Measurements from ENCODE around the gene GTPBP4.
"Not testable (repeated sequence)": the region's sequence is repeated elsewhere in the genome, so short reads cannot be mapped to it uniquely, and the experiment has no call there.

Gene GTPBP4

GRCh38 chr10:1003884-1004670, 15.8 kb downstream of the GTPBP4 start:
- no peaks in the 10 kb centered on the region for H3K4me1 ChIP-seq (ENCODE audit: control insufficient read depth, insufficient read depth, low read length)
- no peaks in the 10 kb centered on the region for H3K9me3 ChIP-seq (ENCODE audit: control insufficient read depth, low read length)
- H3K4me3 ChIP-seq (ENCODE audit: insufficient read depth, low read depth, low read length) = no peak overlapping the region
- H3K27me3 ChIP-seq (ENCODE audit: control insufficient read depth, insufficient read depth, low read length, poor library complexity, severe bottlenecking) = no peaks in the 10 kb centered on the region
- no peak overlapping the region for H3K27ac ChIP-seq (ENCODE audit: insufficient read depth, low read depth, low read length, poor library complexity, severe bottlenecking)
- peaks cover 79% of the 10 kb centered on the region for H3K36me3 ChIP-seq (ENCODE audit: control insufficient read depth, insufficient read depth, low read length)
- 96 to 97% methylated on average over 9 of the region's 9 CpGs for WGBS, 2 experiments

GRCh38 chr10:1006573-1006972, 18.3 kb downstream of the GTPBP4 start:
- H3K36me3 ChIP-seq (ENCODE audit: control insufficient read depth, insufficient read depth, low read length) = peaks cover 72% of the 10 kb centered on the region
- WGBS, 2 experiments = 96% methylated on average over 9 of the region's 9 CpGs
- no peaks in the 10 kb centered on the region for H3K4me1 ChIP-seq (ENCODE audit: control insufficient read depth, insufficient read depth, low read length)

GRCh38 chr10:1007583-1007982, 19.3 kb downstream of the GTPBP4 start:
- H3K27ac ChIP-seq (ENCODE audit: insufficient read depth, low read depth, low read length, poor library complexity, severe bottlenecking) = no peak overlapping the region
- H3K4me1 ChIP-seq (ENCODE audit: control insufficient read depth, insufficient read depth, low read length) = no peaks in the 10 kb centered on the region
- peaks cover 69% of the 10 kb centered on the region for H3K36me3 ChIP-seq (ENCODE audit: control insufficient read depth, insufficient read depth, low read length)
- no peaks in the 10 kb centered on the region for H3K9me3 ChIP-seq (ENCODE audit: control insufficient read depth, low read length)
- H3K27me3 ChIP-seq (ENCODE audit: control insufficient read depth, insufficient read depth, low read length, poor library complexity, severe bottlenecking) = no peaks in the 10 kb centered on the region
- WGBS, 2 experiments = 93 to 95% methylated on average over 10 of the region's 10 CpGs
- H3K4me3 ChIP-seq (ENCODE audit: insufficient read depth, low read depth, low read length) = no peak overlapping the region

More at GRCh38 chr10:1006573-1006972, 18.3 kb downstream of the GTPBP4 start:
- H3K27me3 ChIP-seq (ENCODE audit: control insufficient read depth, insufficient read depth, low read length, poor library complexity, severe bottlenecking) = no peaks in the 10 kb centered on the region
- no peaks in the 10 kb centered on the region for H3K9me3 ChIP-seq (ENCODE audit: control insufficient read depth, low read length)
- no peak overlapping the region for H3K4me3 ChIP-seq (ENCODE audit: insufficient read depth, low read depth, low read length)
- no peak overlapping the region for H3K27ac ChIP-seq (ENCODE audit: insufficient read depth, low read depth, low read length, poor library complexity, severe bottlenecking)

- Histone ChIP-seq H3K27me3 (ENCODE audit: control insufficient read depth, insufficient read depth, low read length, poor library complexity, severe bottlenecking) (no peaks in the 10 kb centered on the region), H3K4me1 (ENCODE audit: control insufficient read depth, insufficient read depth, low read length) (no peaks in the 10 kb centered on the region), H3K27ac (ENCODE audit: insufficient read depth, low read depth, low read length, poor library complexity, severe bottlenecking) (no peak overlapping the region), H3K36me3 (ENCODE audit: control insufficient read depth, insufficient read depth, low read length) (peaks cover 62% of the 10 kb centered on the region), H3K9me3 (ENCODE audit: control insufficient read depth, low read length) (no peaks in the 10 kb centered on the region), H3K4me3 (ENCODE audit: insufficient read depth, low read depth, low read length) (no peak overlapping the region)
- WGBS, 2 experiments = 96 to 97% methylated on average over 8 to 9 of the region's 9 CpGs
These were observed 20.8 kb downstream of the GTPBP4 start for GRCh38 chr10:1009071-1009494.

GRCh38 chr10:1009947-1010346, 21.7 kb downstream of the GTPBP4 start:
- peaks cover 61% of the 10 kb centered on the region for H3K36me3 ChIP-seq (ENCODE audit: control insufficient read depth, insufficient read depth, low read length)
- not testable (repeated sequence) for H3K4me1 ChIP-seq (ENCODE audit: control insufficient read depth, insufficient read depth, low read length); H3K9me3 ChIP-seq (ENCODE audit: control insufficient read depth, low read length); H3K27me3 ChIP-seq (ENCODE audit: control insufficient read depth, insufficient read depth, low read length, poor library complexity, severe bottlenecking); H3K27ac ChIP-seq (ENCODE audit: insufficient read depth, low read depth, low read length, poor library complexity, severe bottlenecking); H3K4me3 ChIP-seq (ENCODE audit: insufficient read depth, low read depth, low read length)
- 78 to 80% methylated on average over 7 of the region's 8 CpGs for WGBS, 2 experiments

- H3K4me3 ChIP-seq (ENCODE audit: insufficient read depth, low read depth, low read length) = no peak overlapping the region
These were observed 22.5 kb downstream of the GTPBP4 start for GRCh38 chr10:1010703-1011102.

GRCh38 chr10:1011696-1012095, 23.5 kb downstream of the GTPBP4 start:
- no peak overlapping the region for H3K4me3 ChIP-seq (ENCODE audit: insufficient read depth, low read depth, low read length)
- H3K27me3 ChIP-seq (ENCODE audit: control insufficient read depth, insufficient read depth, low read length, poor library complexity, severe bottlenecking) = no peaks in the 10 kb centered on the region
- H3K4me1 ChIP-seq (ENCODE audit: control insufficient read depth, insufficient read depth, low read length) = no peaks in the 10 kb centered on the region
- H3K9me3 ChIP-seq (ENCODE audit: control insufficient read depth, low read length) = no peaks in the 10 kb centered on the region
- peaks cover 62% of the 10 kb centered on the region for H3K36me3 ChIP-seq (ENCODE audit: control insufficient read depth, insufficient read depth, low read length)
- no peak overlapping the region for H3K27ac ChIP-seq (ENCODE audit: insufficient read depth, low read depth, low read length, poor library complexity, severe bottlenecking)
- 96 to 97% methylated on average over 16 of the region's 16 CpGs for WGBS, 2 experiments

More at GRCh38 chr10:1010703-1011102, 22.5 kb downstream of the GTPBP4 start:
- Histone ChIP-seq H3K4me1 (ENCODE audit: control insufficient read depth, insufficient read depth, low read length) (no peaks in the 10 kb centered on the region), H3K36me3 (ENCODE audit: control insufficient read depth, insufficient read depth, low read length) (peaks cover 59% of the 10 kb centered on the region), H3K9me3 (ENCODE audit: control insufficient read depth, low read length) (no peaks in the 10 kb centered on the region), H3K27ac (ENCODE audit: insufficient read depth, low read depth, low read length, poor library complexity, severe bottlenecking) (no peak overlapping the region), H3K27me3 (ENCODE audit: control insufficient read depth, insufficient read depth, low read length, poor library complexity, severe bottlenecking) (no peaks in the 10 kb centered on the region)
- WGBS, 2 experiments = 89 to 90% methylated on average over 7 of the region's 7 CpGs

- H3K27ac ChIP-seq (ENCODE audit: insufficient read depth, low read depth, low read length, poor library complexity, severe bottlenecking) = no peak overlapping the region
- no peaks in the 10 kb centered on the region for H3K4me1 ChIP-seq (ENCODE audit: control insufficient read depth, insufficient read depth, low read length)
- no peaks in the 10 kb centered on the region for H3K9me3 ChIP-seq (ENCODE audit: control insufficient read depth, low read length)
- WGBS, 2 experiments = 94 to 95% methylated on average over 11 of the region's 11 CpGs
- peaks cover 58% of the 10 kb centered on the region for H3K36me3 ChIP-seq (ENCODE audit: control insufficient read depth, insufficient read depth, low read length)
- H3K4me3 ChIP-seq (ENCODE audit: insufficient read depth, low read depth, low read length) = no peak overlapping the region
- no peaks in the 10 kb centered on the region for H3K27me3 ChIP-seq (ENCODE audit: control insufficient read depth, insufficient read depth, low read length, poor library complexity, severe bottlenecking)
These were observed 27.5 kb downstream of the GTPBP4 start for GRCh38 chr10:1015688-1016087.

GRCh38 chr10:1019362-1019761, 31.1 kb downstream of the GTPBP4 start:
- Histone ChIP-seq H3K27ac (ENCODE audit: insufficient read depth, low read depth, low read length, poor library complexity, severe bottlenecking) (no peak overlapping the region), H3K4me1 (ENCODE audit: control insufficient read depth, insufficient read depth, low read length) (no peaks in the 10 kb centered on the region), H3K9me3 (ENCODE audit: control insufficient read depth, low read length) (no peaks in the 10 kb centered on the region), H3K27me3 (ENCODE audit: control insufficient read depth, insufficient read depth, low read length, poor library complexity, severe bottlenecking) (no peaks in the 10 kb centered on the region), H3K36me3 (ENCODE audit: control insufficient read depth, insufficient read depth, low read length) (peaks cover 34% of the 10 kb centered on the region), H3K4me3 (ENCODE audit: insufficient read depth, low read depth, low read length) (no peak overlapping the region)
- 93 to 96% methylated on average over 10 of the region's 10 CpGs for WGBS, 2 experiments

- H3K27me3 ChIP-seq (ENCODE audit: control insufficient read depth, insufficient read depth, low read length, poor library complexity, severe bottlenecking) = no peaks in the 10 kb centered on the region
These were observed 32.2 kb downstream of the GTPBP4 start for GRCh38 chr10:1020460-1020859.

More at GRCh38 chr10:1020460-1020859, 32.2 kb downstream of the GTPBP4 start:
- H3K4me1 ChIP-seq (ENCODE audit: control insufficient read depth, insufficient read depth, low read length) = no peaks in the 10 kb centered on the region
- H3K36me3 ChIP-seq (ENCODE audit: control insufficient read depth, insufficient read depth, low read length) = peaks cover 26% of the 10 kb centered on the region
- H3K4me3 ChIP-seq (ENCODE audit: insufficient read depth, low read depth, low read length) = no peak overlapping the region
- 87 to 88% methylated on average over 10 of the region's 10 CpGs for WGBS, 2 experiments
- no peak overlapping the region for H3K27ac ChIP-seq (ENCODE audit: insufficient read depth, low read depth, low read length, poor library complexity, severe bottlenecking)
- no peaks in the 10 kb centered on the region for H3K9me3 ChIP-seq (ENCODE audit: control insufficient read depth, low read length)
